CD8-positive, alpha-beta memory T cell (primary cell): ENCODE measurements around the gene C2CD4C. TPM values are rescaled to one million over a fixed set of nuclear protein-coding genes. Genes with fewer than 3 reads are reported as not detected.

ENCODE experiments used
- CTCF ChIA-PET: fragments of 350-600 bp; sonication (Branson Sonifier 250); formaldehyde crosslinking; loops from one replicate; lab custom pipeline; 2021; ENCODE audit warnings: antibody characterized with exemption; lab: Charles Lee
- POLR2A ChIA-PET: fragments of 350-600 bp; sonication (Branson Sonifier 250); formaldehyde crosslinking; loops from one replicate; lab custom pipeline; 2021; ENCODE audit warnings: antibody characterized with exemption; lab: Charles Lee
- DNase-seq, 5 donors: peaks; one replicate each; pipeline versions ENCODE4 v3.0.0 to v3.0.0-alpha.2; 2020 to 2022; ENCODE audit warnings: mixed read lengths in 1 of 5
- H3K27ac ChIP-seq: one replicate; pipeline ENCODE4 v1.7.0; 2013; ENCODE audit warnings: low read depth, mild to moderate bottlenecking, low read length, moderate library complexity
- H3K27me3 ChIP-seq: 2 replicates; pipeline ENCODE4 v1.7.0; 2013; ENCODE audit warnings: low read length, mild to moderate bottlenecking; ENCODE audit not compliant: insufficient read depth, poor library complexity, severe bottlenecking
- H3K36me3 ChIP-seq: 2 replicates; pipeline ENCODE4 v1.7.0; 2013; ENCODE audit warnings: mild to moderate bottlenecking, low read length, moderate library complexity; ENCODE audit not compliant: insufficient read depth
- H3K4me1 ChIP-seq: 2 replicates; pipeline ENCODE4 v1.7.0; 2013; ENCODE audit warnings: mild to moderate bottlenecking, low read length, moderate library complexity; ENCODE audit not compliant: insufficient read depth
- H3K4me3 ChIP-seq: 2 replicates; pipeline ENCODE4 v1.7.0; 2013; ENCODE audit warnings: mild to moderate bottlenecking, low read length
- H3K9me3 ChIP-seq: 2 replicates; pipeline ENCODE4 v1.7.0; 2013; ENCODE audit warnings: mild to moderate bottlenecking, low read length
- H3K27ac Mint-ChIP-seq, 8 donors: one replicate each; pipeline ENCODE4 v1.8.0; 2020 to 2021; ENCODE audit warnings: mixed read lengths in 8 of 8, mild to moderate bottlenecking in 6 of 8, inconsistent platforms in 3 of 8, moderate library complexity in 3 of 8
- H3K27me3 Mint-ChIP-seq, 2 donors: one replicate each; pipeline ENCODE4 v1.8.0; 2020 to 2021; ENCODE audit warnings: mixed read lengths in 2 of 2, mild to moderate bottlenecking in 1 of 2, moderate library complexity in 1 of 2
- H3K36me3 Mint-ChIP-seq, 3 donors: one replicate each; pipeline ENCODE4 v1.8.0; 2020 to 2021; ENCODE audit warnings: mixed read lengths in 3 of 3, inconsistent platforms in 1 of 3, mild to moderate bottlenecking in 1 of 3
- H3K4me1 Mint-ChIP-seq, 3 donors: one replicate each; pipeline ENCODE4 v1.8.0; 2020 to 2021; ENCODE audit warnings: mixed read lengths in 3 of 3, inconsistent platforms in 1 of 3, mild to moderate bottlenecking in 1 of 3
- H3K4me3 Mint-ChIP-seq, 7 donors: one replicate each; pipeline ENCODE4 v1.8.0; 2020 to 2021; ENCODE audit warnings: mixed read lengths in 7 of 7, mild to moderate bottlenecking in 6 of 7, moderate library complexity in 4 of 7, inconsistent platforms in 2 of 7
- H3K9me3 Mint-ChIP-seq, 5 donors: one replicate each; pipeline ENCODE4 v1.8.0; 2020 to 2022; ENCODE audit warnings: mixed read lengths in 5 of 5, mild to moderate bottlenecking in 3 of 5, moderate library complexity in 2 of 5, inconsistent platforms in 1 of 5
- polyA plus RNA-seq: library from polyadenylated mRNA; unstranded; fragments of 300-500 nt; fragmentation: Illumina TruSeq; gene quantifications from one replicate; pipeline ENCODE4 v1.2.3, GENCODE V29; 2021
- total RNA-seq, 2 experiments: library from RNA; stranded (reverse); gene quantifications; one replicate each; pipeline ENCODE4 v1.2.3, GENCODE V29; 2021

Gene C2CD4C
- total and polyA plus RNA-seq, 3 experiments from 2014 or later = not detected

DNA sequence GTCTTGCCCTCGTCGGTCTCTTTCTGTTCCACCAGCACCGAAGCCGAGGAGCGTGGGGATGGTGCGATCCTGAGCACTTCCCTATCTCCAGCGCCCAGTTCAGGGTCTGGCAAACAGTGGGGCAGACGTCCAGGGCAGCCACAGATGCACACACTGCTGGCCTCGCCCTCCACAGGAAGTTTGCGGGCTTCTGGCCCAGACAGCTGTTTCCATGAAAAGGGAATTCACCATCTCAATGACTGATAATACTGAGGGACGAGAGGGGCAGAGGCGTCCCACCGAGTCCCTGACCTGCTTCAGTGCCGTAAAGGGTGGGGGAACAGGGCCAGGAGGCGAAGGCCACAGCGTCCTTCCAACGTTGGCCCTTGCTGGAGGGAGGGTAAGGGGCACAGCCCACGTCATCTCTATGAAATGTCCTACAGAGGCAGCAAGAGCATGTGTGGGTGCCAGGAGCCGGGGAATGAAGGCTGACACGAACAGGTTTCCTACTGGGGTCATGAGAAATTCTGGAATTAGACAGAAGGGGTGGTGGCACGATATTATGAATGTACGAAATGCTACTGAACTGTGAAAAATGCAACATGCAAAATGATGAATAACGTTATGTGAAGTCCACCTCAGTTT is 32.4 kb upstream of the C2CD4C start:
- CTCF ChIA-PET = no interaction called here
- DNase-seq = no peak
- Mint-ChIP-seq H3K27me3 (peaks cover 4 to 27% of the 10 kb centered on the region in 2 donors), H3K4me3 (no peak overlapping the region), H3K4me1 (no peaks in the 10 kb centered on the region), H3K27ac (no peak overlapping the region), H3K9me3 (peaks cover 0 to 5% (median 0%) of the 10 kb centered on the region in 5 donors), H3K36me3 (no peaks in the 10 kb centered on the region)
- Histone ChIP-seq H3K4me1 (no peaks in the 10 kb centered on the region), H3K27me3 (no peaks in the 10 kb centered on the region), H3K4me3 (no peak overlapping the region), H3K27ac (no peak overlapping the region), H3K36me3 (no peaks in the 10 kb centered on the region), H3K9me3 (no peaks in the 10 kb centered on the region)
- POLR2A ChIA-PET = no interaction called here

- CTCF ChIA-PET = no interaction called here
- DNase-seq = no peak
- Mint-ChIP-seq H3K36me3 (no peaks in the 10 kb centered on the region), H3K4me1 (no peaks in the 10 kb centered on the region), H3K4me3 (no peak overlapping the region), H3K9me3 (peaks cover 0 to 5% (median 0%) of the 10 kb centered on the region in 5 donors), H3K27me3 (peaks cover 4 to 29% of the 10 kb centered on the region in 2 donors), H3K27ac (no peak overlapping the region)
- Histone ChIP-seq H3K4me3 (no peak overlapping the region), H3K4me1 (no peaks in the 10 kb centered on the region), H3K27me3 (no peaks in the 10 kb centered on the region), H3K27ac (no peak overlapping the region), H3K36me3 (no peaks in the 10 kb centered on the region), H3K9me3 (no peaks in the 10 kb centered on the region)
- POLR2A ChIA-PET = no interaction called here
These were observed 31.7 kb upstream of the C2CD4C start for GRCh38 chr19:440391-441212.

GRCh38 chr19:439167-439900 is 30.4 kb upstream of the C2CD4C start:
- Histone ChIP-seq H3K27ac (no peak overlapping the region), H3K9me3 (no peaks in the 10 kb centered on the region), H3K36me3 (no peaks in the 10 kb centered on the region), H3K4me3 (no peak overlapping the region), H3K27me3 (no peaks in the 10 kb centered on the region), H3K4me1 (no peaks in the 10 kb centered on the region)
- no peak overlapping the region for H3K4me3 Mint-ChIP-seq
- no peaks in the 10 kb centered on the region for H3K4me1 Mint-ChIP-seq
- H3K27me3 Mint-ChIP-seq = peaks cover 4 to 31% of the 10 kb centered on the region in 2 donors
- H3K27ac Mint-ChIP-seq = no peak overlapping the region
- no peak for DNase-seq
- POLR2A ChIA-PET = no interaction called here
- peaks cover 0 to 5% (median 0%) of the 10 kb centered on the region in 5 donors for H3K9me3 Mint-ChIP-seq
- CTCF ChIA-PET = no interaction called here
- H3K36me3 Mint-ChIP-seq = no peaks in the 10 kb centered on the region

DNA sequence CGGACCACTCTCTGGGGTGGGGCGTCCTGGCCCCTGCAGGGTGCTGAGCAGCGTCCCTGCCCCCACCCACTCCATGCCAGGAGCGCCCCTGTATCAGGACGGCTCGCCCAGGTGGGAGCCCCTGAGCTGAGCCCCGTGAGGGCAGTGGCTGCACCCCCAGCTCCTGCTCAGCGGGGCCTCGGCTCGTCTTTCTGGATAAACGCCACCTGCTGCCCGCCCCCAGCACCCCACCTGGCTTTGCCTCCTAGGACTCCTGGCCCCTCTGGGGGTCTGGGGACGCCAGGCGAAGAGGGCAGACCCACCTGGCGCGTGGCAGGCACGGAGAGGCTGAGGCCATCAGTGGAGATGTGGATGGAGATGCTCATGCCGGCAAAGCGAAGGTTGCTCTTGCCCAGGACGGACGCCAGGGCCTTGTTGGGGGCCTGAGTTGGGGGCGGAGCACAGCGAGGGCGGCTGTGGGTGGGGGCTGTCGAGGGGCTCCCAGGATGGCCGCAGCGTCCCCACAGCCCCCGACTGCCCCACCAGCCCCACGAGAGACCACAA is 29.5 kb upstream of the C2CD4C start:
- H3K4me1 ChIP-seq = no peaks in the 10 kb centered on the region
- no peak overlapping the region for H3K27ac ChIP-seq
- H3K36me3 Mint-ChIP-seq = no peaks in the 10 kb centered on the region
- H3K4me3 Mint-ChIP-seq = no peak overlapping the region
- H3K4me3 ChIP-seq = no peak overlapping the region
- peaks cover 0 to 5% (median 0%) of the 10 kb centered on the region in 5 donors for H3K9me3 Mint-ChIP-seq
- H3K36me3 ChIP-seq = no peaks in the 10 kb centered on the region
- POLR2A ChIA-PET = no interaction called here
- peaks cover 4 to 31% of the 10 kb centered on the region in 2 donors for H3K27me3 Mint-ChIP-seq
- H3K27me3 ChIP-seq = no peaks in the 10 kb centered on the region
- CTCF ChIA-PET = no interaction called here
- no peak for DNase-seq
- H3K9me3 ChIP-seq = no peaks in the 10 kb centered on the region
- no peaks in the 10 kb centered on the region for H3K4me1 Mint-ChIP-seq
- no peak overlapping the region for H3K27ac Mint-ChIP-seq

DNA sequence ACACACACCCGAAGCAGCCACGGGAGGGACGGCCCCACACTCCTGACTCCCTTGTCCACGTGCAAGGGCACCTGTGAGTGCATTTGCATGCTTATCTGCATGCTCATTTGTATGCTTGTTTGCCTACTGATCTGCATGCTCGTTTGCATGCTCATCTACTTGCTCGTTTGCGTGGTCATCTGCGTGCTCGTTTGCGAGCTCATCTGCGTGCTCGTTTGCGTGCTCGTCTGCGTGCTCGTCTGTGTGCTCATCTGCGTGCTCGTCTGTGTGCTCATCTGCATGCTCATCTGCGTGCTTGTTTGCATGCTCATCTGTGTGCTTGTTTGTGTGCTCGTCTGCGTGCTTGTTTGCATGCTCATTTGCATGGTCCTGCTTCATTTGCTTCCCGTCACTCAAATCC is 28.1 kb upstream of the C2CD4C start:
- no peak overlapping the region for H3K4me3 ChIP-seq
- Mint-ChIP-seq H3K36me3 (no peaks in the 10 kb centered on the region), H3K4me1 (no peaks in the 10 kb centered on the region), H3K27ac (no peak overlapping the region), H3K27me3 (peaks cover 4 to 31% of the 10 kb centered on the region in 2 donors), H3K9me3 (peaks cover 0 to 5% (median 0%) of the 10 kb centered on the region in 5 donors), H3K4me3 (no peak overlapping the region)
- no peaks in the 10 kb centered on the region for H3K9me3 ChIP-seq
- H3K36me3 ChIP-seq = no peaks in the 10 kb centered on the region
- no peak for DNase-seq
- no peaks in the 10 kb centered on the region for H3K4me1 ChIP-seq
- POLR2A ChIA-PET = no interaction called here
- CTCF ChIA-PET = no interaction called here
- H3K27me3 ChIP-seq = no peaks in the 10 kb centered on the region
- no peak overlapping the region for H3K27ac ChIP-seq

- Mint-ChIP-seq H3K9me3 (peaks cover 0 to under 1% (median 0%) of the 10 kb centered on the region in 5 donors), H3K4me1 (no peaks in the 10 kb centered on the region), H3K27ac (no peak overlapping the region), H3K27me3 (peaks cover 4 to 25% of the 10 kb centered on the region in 2 donors), H3K36me3 (no peaks in the 10 kb centered on the region), H3K4me3 (no peak overlapping the region)
- ChIA-PET POLR2A (no interaction called here), CTCF (no interaction called here)
- Histone ChIP-seq H3K27ac (no peak overlapping the region), H3K4me1 (no peaks in the 10 kb centered on the region), H3K27me3 (no peaks in the 10 kb centered on the region), H3K36me3 (no peaks in the 10 kb centered on the region), H3K9me3 (no peaks in the 10 kb centered on the region), H3K4me3 (no peak overlapping the region)
- DNase-seq = no peak
These were observed 27.5 kb upstream of the C2CD4C start for GRCh38 chr19:436413-436950.

DNA sequence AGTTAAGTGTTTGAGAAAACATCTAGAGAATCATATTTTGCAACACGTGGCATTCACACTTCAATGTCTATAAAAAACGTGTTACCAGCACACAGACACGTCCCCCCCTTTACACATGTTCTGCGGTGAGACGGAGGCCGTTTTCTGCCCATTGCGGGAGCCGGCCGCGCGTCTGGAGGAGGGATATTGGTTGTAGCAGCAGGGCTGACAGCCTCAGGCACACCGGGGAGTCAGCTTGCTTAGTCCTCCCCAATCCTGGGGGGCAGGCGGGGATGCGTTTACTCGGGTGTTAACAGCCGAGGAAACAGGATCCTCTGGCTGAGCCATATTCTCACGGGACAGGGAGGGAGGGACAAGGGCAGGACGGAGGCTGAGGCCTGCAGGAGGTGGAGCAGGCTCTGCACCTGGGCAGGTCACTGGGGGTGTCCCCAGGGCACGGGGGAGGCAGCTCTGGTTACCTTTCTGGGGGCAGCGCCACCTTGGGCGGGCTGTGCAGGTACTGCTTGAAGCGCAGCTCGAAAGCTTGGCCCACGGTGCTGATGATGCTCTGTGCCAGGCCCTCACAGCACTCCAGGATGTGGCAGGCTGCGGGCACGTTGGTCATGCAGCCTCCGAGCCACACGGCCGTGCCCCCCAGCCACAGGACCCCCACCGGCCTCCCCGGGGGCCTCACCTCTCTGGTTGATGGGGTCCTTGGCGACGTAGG is 26.9 kb upstream of the C2CD4C start:
- H3K9me3 ChIP-seq = no peaks in the 10 kb centered on the region
- no peaks in the 10 kb centered on the region for H3K36me3 ChIP-seq
- no peaks in the 10 kb centered on the region for H3K36me3 Mint-ChIP-seq
- H3K27ac ChIP-seq = no peak overlapping the region
- H3K27me3 Mint-ChIP-seq = peaks cover 2 to 20% of the 10 kb centered on the region in 2 donors
- H3K4me3 ChIP-seq = no peak overlapping the region
- no peak overlapping the region for H3K27ac Mint-ChIP-seq
- DNase-seq = no peak
- CTCF ChIA-PET = no interaction called here
- peaks cover 0 to 3% (median 0%) of the 10 kb centered on the region in 5 donors for H3K9me3 Mint-ChIP-seq
- POLR2A ChIA-PET = no interaction called here
- H3K27me3 ChIP-seq = no peaks in the 10 kb centered on the region
- no peaks in the 10 kb centered on the region for H3K4me1 ChIP-seq
- H3K4me1 Mint-ChIP-seq = no peaks in the 10 kb centered on the region
- no peak overlapping the region for H3K4me3 Mint-ChIP-seq
